Peyer's patch (tissue), 4 donors: ENCODE measurements around the gene SOS2.

ENCODE experiments used
- CTCF ChIP-seq, 6 experiments: fragments of 450-650 bp in 4 of 6; fragments of 200-600 bp in 2 of 6; sonication (generic) in 1 of 6; IDR thresholded peaks; one replicate each; pipeline ENCODE4 v1.5.1; 2017 to 2019; ENCODE audit warnings: antibody characterized with exemption in 6 of 6, mild to moderate bottlenecking in 3 of 6, moderate library complexity in 1 of 6
- POLR2A ChIP-seq, 2 donors: fragments of 450-650 bp; IDR thresholded peaks; one replicate each; pipeline ENCODE4 v1.5.1; 2017; ENCODE audit warnings: antibody characterized with exemption in 2 of 2, mild to moderate bottlenecking in 2 of 2, moderate library complexity in 2 of 2

- TF ChIP-seq CTCF (IDR thresholded peaks at IDR 0.05) (no peak), POLR2A (IDR thresholded peaks at IDR 0.05) (no peak)
Measured at GRCh38 chr14:50086321-50086711, 145.1 kb downstream of the SOS2 start.
